Activated naive CD4-positive, alpha-beta T cell treated with anti-CD3 and anti-CD28 coated beads, Interleukin-2, amount 10 ng/mL, durations not matched to agents 5 hours and 36 hours (primary cell): ENCODE data around the gene CDK13. TPM values are rescaled to one million over a fixed set of nuclear protein-coding genes. Genes with fewer than 3 reads are reported as not detected.

ENCODE experiments used
- total RNA-seq, 2 experiments: library from RNA; stranded (reverse); gene quantifications; one replicate each; pipeline ENCODE4 v1.2.3, GENCODE V29; 2021

CDK13 gene
- total RNA-seq: 10 to 100 TPM; 51.4 to 53.8 TPM

DNA sequence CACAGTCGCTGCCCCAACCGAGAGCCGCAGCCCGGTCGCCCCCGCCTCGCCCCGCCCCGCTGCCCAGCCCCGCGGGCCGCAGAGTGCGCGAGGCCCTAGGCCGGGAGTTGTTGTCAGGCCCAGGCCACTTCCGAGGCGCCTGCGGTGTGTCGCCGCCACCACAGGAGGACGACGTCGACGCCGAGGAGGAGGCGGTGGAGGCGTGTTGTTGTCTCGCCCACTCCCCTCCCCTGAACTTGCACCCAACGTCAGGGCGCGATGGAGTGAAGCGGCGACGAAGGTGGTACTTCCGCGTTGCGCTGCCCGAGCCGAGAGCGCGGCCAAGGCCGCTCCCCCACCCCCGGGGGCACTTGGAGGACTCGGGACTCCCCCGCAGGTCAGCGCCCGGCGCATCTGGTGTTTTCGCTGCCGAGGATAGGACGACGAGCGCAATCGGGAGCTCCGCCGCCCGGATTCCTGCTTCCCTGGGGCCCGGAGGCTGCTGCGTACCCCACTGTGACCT, at the start of gene CDK13:
Gene CDK13 (plus strand): TSS at position 286 of the 502 bp plus-strand sequence. CDS start 386 bp downstream, outside the sequence.

DNA sequence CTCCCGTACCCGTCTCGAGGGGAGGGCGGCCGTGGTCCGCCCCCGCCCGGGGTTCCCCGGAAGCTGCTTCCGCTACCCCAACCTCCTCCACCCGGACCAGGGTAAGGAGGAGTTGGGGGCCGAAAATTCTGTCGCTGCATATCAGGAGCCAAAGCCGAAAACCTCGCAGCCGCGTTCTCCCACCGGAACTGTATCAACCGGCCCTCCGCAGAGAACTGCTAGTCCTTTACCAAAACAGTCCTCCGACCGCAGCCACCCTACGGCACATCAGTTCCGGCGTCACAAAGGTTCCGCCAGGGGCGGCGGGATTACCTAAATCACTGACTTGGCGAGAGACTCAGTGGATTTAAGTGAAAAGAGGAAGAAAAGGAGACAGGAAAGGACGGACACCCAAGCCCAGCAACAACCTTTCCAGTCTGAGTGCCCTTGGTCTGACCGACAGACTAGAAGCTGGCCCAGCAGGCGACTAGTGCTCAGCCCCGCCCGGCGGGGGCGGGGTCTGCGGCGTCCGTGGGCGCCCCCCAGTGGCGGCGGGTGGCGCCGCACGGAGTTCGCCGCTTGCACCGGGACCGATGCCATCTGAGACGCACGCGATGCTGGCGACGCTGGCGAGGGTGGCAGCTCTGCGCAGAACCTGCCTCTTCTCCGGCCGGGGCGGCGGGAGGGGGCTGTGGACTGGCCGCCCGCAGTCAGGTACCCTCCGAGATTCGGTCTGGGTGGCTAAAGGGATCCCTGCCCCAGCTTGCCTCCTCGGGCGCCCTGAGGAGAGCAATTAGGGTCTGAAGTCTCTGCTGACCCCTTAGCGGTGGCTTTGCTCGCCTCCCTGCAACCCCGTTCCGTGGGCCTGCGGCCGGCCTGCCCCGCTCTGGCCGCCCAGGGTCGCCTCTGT, 184.6 kb downstream of the CDK13 start, which contains the start of the genes MPLKIP and SUGCT:
Gene MPLKIP (minus strand): TSS at position 195 of the 889 bp plus-strand sequence. CDS start 55 bp downstream, at position 140.
Gene SUGCT (plus strand): TSS at position 578 of the 889 bp plus-strand sequence.

Other genes with a start within 250 kb of the CDK13 start
- 10 to 100 TPM; 36.4 to 37.3 TPM for gene MPLKIP, start 184.4 kb downstream of the CDK13 start, total RNA-seq
- gene SUGCT, start 184.7 kb downstream of the CDK13 start, total RNA-seq: under 1 TPM; 0.15 to 0.29 TPM